ENCODE data around the gene ACO1.

The ACO1 gene

GRCh38 chr9:32394381-32395049 is 10.1 kb downstream of the ACO1 start:
- Histone ChIP-seq H3K9me3 (ENCODE audit: control insufficient read depth, insufficient read depth, low read length) (no peaks in the 10 kb centered on the region), H3K36me3 (ENCODE audit: insufficient read depth, low read length) (0 out of 2 replicates have a peak, but pooled peaks cover 2% of the 10 kb centered on the region), H3K4me1 (ENCODE audit: insufficient read depth, low read length) (peaks cover 10% of the 10 kb centered on the region; the same call in 1 of the 2 replicates)

DNA sequence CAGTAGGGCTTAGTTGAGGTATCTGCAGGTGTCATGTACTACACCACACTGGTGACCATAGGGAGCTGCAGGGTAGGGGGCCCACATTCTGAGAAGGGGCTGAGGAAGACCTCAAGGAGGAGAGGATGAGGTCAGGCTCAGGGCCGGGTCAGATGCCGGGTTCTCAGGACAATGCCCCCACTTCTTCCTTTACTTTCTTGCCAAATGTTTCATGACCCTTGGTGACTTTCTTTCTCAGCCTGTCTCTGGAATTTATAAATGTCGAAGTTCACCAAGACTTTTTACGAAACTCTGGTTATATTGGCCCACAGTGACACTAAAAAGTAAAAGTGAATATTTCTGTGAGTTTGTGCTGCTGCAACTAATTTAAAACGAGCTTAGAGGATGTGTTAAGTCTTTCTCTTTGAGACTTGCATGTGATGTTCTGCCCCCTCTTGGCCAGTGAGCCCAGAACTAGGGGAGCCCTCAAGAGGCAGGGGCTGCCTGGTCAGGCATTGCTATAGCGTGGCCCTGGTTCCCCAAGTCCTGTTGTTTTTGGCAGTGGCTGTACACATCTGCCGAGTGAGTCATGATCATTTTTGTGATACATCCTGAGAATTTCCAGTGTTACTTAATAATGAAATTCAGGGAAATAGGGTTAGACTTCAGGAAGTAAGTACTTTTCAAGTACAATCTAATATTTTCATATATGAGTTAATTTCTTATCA is 11.2 kb downstream of the ACO1 start:
- Histone ChIP-seq H3K9ac (ENCODE audit: low read depth, low read length) (no peak overlapping the region), H3K36me3 (ENCODE audit: insufficient read depth, low read length) (0 out of 2 replicates have a peak, but pooled peaks cover 2% of the 10 kb centered on the region), H3K4me1 (ENCODE audit: insufficient read depth, low read length) (peaks cover 10% of the 10 kb centered on the region; the same call in 1 of the 2 replicates), H3K9me3 (ENCODE audit: control insufficient read depth, insufficient read depth, low read length) (no peaks in the 10 kb centered on the region)

More at GRCh38 chr9:32394381-32395049, 10.1 kb downstream of the ACO1 start:
- no peak overlapping the region for H3K9ac ChIP-seq (ENCODE audit: low read depth, low read length)

GRCh38 chr9:32398207-32398606 is 13.8 kb downstream of the ACO1 start:
- Histone ChIP-seq H3K9ac (ENCODE audit: low read depth, low read length) (no peak overlapping the region), H3K36me3 (ENCODE audit: insufficient read depth, low read length) (0 out of 2 replicates have a peak, but pooled peaks cover 2% of the 10 kb centered on the region)

GRCh38 chr9:32399110-32399815 is 14.8 kb downstream of the ACO1 start:
- Histone ChIP-seq H3K9ac (ENCODE audit: low read depth, low read length) (no peak overlapping the region), H3K4me1 (ENCODE audit: insufficient read depth, low read length) (peaks cover 8% of the 10 kb centered on the region; the same call in 1 of the 2 replicates), H3K9me3 (ENCODE audit: control insufficient read depth, insufficient read depth, low read length) (no peaks in the 10 kb centered on the region), H3K36me3 (ENCODE audit: insufficient read depth, low read length) (0 out of 2 replicates have a peak, but pooled peaks cover under 1% of the 10 kb centered on the region)

More at GRCh38 chr9:32398207-32398606, 13.8 kb downstream of the ACO1 start:
- Histone ChIP-seq H3K9me3 (ENCODE audit: control insufficient read depth, insufficient read depth, low read length) (no peaks in the 10 kb centered on the region), H3K4me1 (ENCODE audit: insufficient read depth, low read length) (peaks cover 15% of the 10 kb centered on the region; the same call in 1 of the 2 replicates)

- H3K9ac ChIP-seq (ENCODE audit: low read depth, low read length) = no peak overlapping the region
- peaks cover 5% of the 10 kb centered on the region; the same call in 1 of the 2 replicates for H3K4me1 ChIP-seq (ENCODE audit: insufficient read depth, low read length)
- no peaks in the 10 kb centered on the region for H3K9me3 ChIP-seq (ENCODE audit: control insufficient read depth, insufficient read depth, low read length)
- H3K36me3 ChIP-seq (ENCODE audit: insufficient read depth, low read length) = no peaks in the 10 kb centered on the region; the same call in 1 of the 2 replicates
Observed at GRCh38 chr9:32401488-32401887, 17.0 kb downstream of the ACO1 start.

- H3K36me3 ChIP-seq (ENCODE audit: insufficient read depth, low read length) = peaks cover under 1% of the 10 kb centered on the region
- no peaks in the 10 kb centered on the region for H3K9me3 ChIP-seq (ENCODE audit: control insufficient read depth, insufficient read depth, low read length)
- peaks cover 5% of the 10 kb centered on the region; the same call in 1 of the 2 replicates for H3K4me1 ChIP-seq (ENCODE audit: insufficient read depth, low read length)
- no peak overlapping the region for H3K9ac ChIP-seq (ENCODE audit: low read depth, low read length)
Observed at GRCh38 chr9:32403567-32404260, 19.3 kb downstream of the ACO1 start.

- H3K36me3 ChIP-seq (ENCODE audit: insufficient read depth, low read length) = peaks cover 6% of the 10 kb centered on the region
- H3K9ac ChIP-seq (ENCODE audit: low read depth, low read length) = no peak overlapping the region
- H3K9me3 ChIP-seq (ENCODE audit: control insufficient read depth, insufficient read depth, low read length) = no peaks in the 10 kb centered on the region
- H3K4me1 ChIP-seq (ENCODE audit: insufficient read depth, low read length) = peaks cover 5% of the 10 kb centered on the region; the same call in 1 of the 2 replicates
Observed at GRCh38 chr9:32404402-32404801, 20.0 kb downstream of the ACO1 start.

DNA sequence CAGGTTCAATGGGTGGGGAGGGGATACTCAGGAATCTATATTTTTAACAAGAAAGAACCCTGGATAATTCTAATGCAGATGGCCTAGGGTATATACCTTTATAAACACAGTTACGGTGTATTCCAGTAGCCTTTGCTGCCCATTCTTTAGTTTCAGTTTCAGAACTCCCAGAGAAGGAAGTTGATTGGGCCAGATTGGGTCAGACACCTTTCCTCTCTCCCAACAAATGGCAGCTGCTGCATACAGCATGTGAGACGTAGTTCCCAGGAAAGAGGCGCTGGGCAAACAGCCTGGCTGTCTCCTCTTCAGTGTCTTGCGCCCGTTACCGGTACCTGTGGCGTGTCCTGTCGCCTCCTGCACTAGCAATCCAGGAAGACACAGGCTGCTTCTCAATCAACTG is 20.4 kb downstream of the ACO1 start:
- H3K9me3 ChIP-seq (ENCODE audit: control insufficient read depth, insufficient read depth, low read length) = no peaks in the 10 kb centered on the region
- H3K36me3 ChIP-seq (ENCODE audit: insufficient read depth, low read length) = peaks cover 6% of the 10 kb centered on the region
- no peak overlapping the region for H3K9ac ChIP-seq (ENCODE audit: low read depth, low read length)
- H3K4me1 ChIP-seq (ENCODE audit: insufficient read depth, low read length) = peaks cover 5% of the 10 kb centered on the region; the same call in 1 of the 2 replicates

DNA sequence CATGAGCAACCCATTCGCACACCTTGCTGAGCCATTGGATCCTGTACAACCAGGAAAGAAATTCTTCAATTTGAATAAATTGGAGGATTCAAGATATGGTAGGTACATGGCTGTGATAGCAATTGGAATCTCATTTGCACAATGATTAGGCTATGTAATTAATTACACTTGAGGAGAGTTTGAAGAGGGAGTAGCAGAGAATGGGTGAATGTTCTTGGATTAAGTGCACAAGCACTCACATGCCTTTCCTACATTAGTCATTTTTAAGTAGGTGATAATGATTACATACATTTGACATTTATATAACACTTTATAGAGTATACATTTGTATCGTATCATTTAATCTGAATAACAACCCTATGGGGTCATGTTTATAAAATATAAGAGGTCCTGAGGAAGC is 21.1 kb downstream of the ACO1 start:
- Histone ChIP-seq H3K36me3 (ENCODE audit: insufficient read depth, low read length) (peaks cover 6% of the 10 kb centered on the region), H3K4me1 (ENCODE audit: insufficient read depth, low read length) (peaks cover 5% of the 10 kb centered on the region; the same call in 1 of the 2 replicates), H3K9me3 (ENCODE audit: control insufficient read depth, insufficient read depth, low read length) (no peaks in the 10 kb centered on the region), H3K9ac (ENCODE audit: low read depth, low read length) (no peak overlapping the region)

GRCh38 chr9:32406046-32406445 is 21.6 kb downstream of the ACO1 start:
- no peaks in the 10 kb centered on the region for H3K9me3 ChIP-seq (ENCODE audit: control insufficient read depth, insufficient read depth, low read length)
- peaks cover 3% of the 10 kb centered on the region; the same call in 1 of the 2 replicates for H3K4me1 ChIP-seq (ENCODE audit: insufficient read depth, low read length)
- H3K9ac ChIP-seq (ENCODE audit: low read depth, low read length) = no peak overlapping the region
- H3K36me3 ChIP-seq (ENCODE audit: insufficient read depth, low read length) = peaks cover 6% of the 10 kb centered on the region

DNA sequence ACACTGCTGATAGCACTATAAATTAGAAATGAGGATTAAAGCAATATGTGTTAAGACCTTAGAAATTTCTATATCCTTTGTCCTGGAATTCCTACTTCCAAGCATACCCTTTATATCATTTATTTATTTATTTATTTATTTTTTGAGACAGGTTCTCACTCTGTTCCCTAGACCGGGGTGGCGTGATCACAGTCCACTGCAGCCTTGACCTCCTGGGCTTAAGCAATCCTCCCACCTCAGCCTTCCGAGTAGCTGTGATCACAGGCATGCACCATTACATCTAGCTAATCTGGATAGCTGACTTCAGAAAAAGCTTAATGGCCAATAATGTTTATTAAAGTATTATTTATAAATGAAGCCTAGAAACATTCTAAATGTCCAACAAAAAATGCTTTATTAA is 27.3 kb downstream of the ACO1 start:
- no peaks in the 10 kb centered on the region for H3K4me1 ChIP-seq (ENCODE audit: insufficient read depth, low read length)
- no peaks in the 10 kb centered on the region for H3K9me3 ChIP-seq (ENCODE audit: control insufficient read depth, insufficient read depth, low read length)
- no peak overlapping the region for H3K9ac ChIP-seq (ENCODE audit: low read depth, low read length)
- peaks cover 6% of the 10 kb centered on the region for H3K36me3 ChIP-seq (ENCODE audit: insufficient read depth, low read length)

- Histone ChIP-seq H3K4me1 (ENCODE audit: insufficient read depth, low read length) (no peaks in the 10 kb centered on the region), H3K36me3 (ENCODE audit: insufficient read depth, low read length) (peaks cover 6% of the 10 kb centered on the region), H3K9me3 (ENCODE audit: control insufficient read depth, insufficient read depth, low read length) (no peaks in the 10 kb centered on the region), H3K9ac (ENCODE audit: low read depth, low read length) (no peak overlapping the region)
Observed at GRCh38 chr9:32412440-32412839, 28.0 kb downstream of the ACO1 start.

GRCh38 chr9:32413424-32413823 is 29.0 kb downstream of the ACO1 start:
- Histone ChIP-seq H3K9me3 (ENCODE audit: control insufficient read depth, insufficient read depth, low read length) (no peaks in the 10 kb centered on the region), H3K9ac (ENCODE audit: low read depth, low read length) (no peak overlapping the region), H3K36me3 (ENCODE audit: insufficient read depth, low read length) (peaks cover 6% of the 10 kb centered on the region), H3K4me1 (ENCODE audit: insufficient read depth, low read length) (no peaks in the 10 kb centered on the region)

DNA sequence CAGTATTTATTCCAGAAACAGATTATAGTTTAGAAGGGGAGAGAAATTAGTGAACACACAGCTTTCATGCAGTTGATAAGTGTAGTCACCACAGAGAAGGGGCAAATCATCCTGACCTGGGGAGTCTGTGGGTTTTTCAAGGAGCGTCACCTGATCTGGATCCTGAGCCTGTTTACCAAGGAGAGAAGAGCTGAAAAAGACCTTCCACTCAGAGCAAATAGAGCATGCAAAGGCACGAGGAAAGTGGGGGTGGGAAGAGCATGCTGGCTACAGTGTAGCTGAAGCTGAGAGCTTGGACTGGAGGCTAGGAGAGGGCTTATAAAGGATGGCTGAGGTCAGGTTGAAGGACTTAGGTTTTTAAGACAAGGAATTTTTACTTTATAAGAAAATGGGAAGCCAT is 30.4 kb downstream of the ACO1 start:
- Histone ChIP-seq H3K9ac (ENCODE audit: low read depth, low read length) (no peak overlapping the region), H3K4me1 (ENCODE audit: insufficient read depth, low read length) (no peaks in the 10 kb centered on the region), H3K36me3 (ENCODE audit: insufficient read depth, low read length) (peaks cover 4% of the 10 kb centered on the region; the same call in 1 of the 2 replicates), H3K9me3 (ENCODE audit: control insufficient read depth, insufficient read depth, low read length) (no peaks in the 10 kb centered on the region)

All from ES-I3 (cell line).